ENCODE measurements around the gene OR6N1. TPM values are rescaled to one million over a fixed set of nuclear protein-coding genes. Genes with fewer than 3 reads are reported as not detected.

Gene OR6N1
- total and polyA plus RNA-seq, 9 of the 15 experiments (the other 6 are each of a cell fraction or from before 2014, with no cell fraction given): 0.01 to 0.07 TPM; not detected in 7

DNA sequence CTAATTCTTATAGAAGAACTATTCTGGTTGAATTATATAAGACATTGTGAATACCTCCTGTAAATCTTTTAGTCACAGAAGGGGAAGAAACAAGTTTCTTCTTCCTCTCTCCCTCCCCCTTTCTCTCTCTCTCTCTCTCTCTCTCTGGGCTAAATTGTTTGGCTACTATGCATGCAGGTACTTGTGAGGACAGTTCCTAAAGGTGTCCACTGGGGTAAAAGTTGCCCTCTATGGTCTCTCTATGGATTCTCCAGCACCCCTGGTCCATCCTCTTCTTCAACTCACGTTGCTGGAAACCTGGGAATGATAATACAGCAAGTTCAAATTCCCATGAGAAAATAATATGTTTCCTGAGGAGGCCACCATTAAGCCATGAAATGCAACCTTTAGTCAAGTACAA, 57.2 kb downstream of the OR6N1 start (continued):
- TF ChIP-seq E2F8 (IDR thresholded peaks at IDR 0.05; ENCODE audit: low read depth, partially characterized antibody) (no peak), NCOA2 (IDR thresholded peaks at IDR 0.05; ENCODE audit: partially characterized antibody in 2 of 2) (no peak)

Small RNA genes within 50 kb of the gene (small RNA-seq; reads per million reads assigned to genes)
- gene OR2AQ1P: not detected

Other genes with a start within 250 kb of the OR6N1 start
Only the 7 nearest of the 12 such genes appear.
- gene SPTA1, start 85.5 kb downstream of the OR6N1 start, total RNA-seq (2014; rRNA removed): 36.5 and 39.3 TPM in 2 replicates
- 62.1 and 65.2 TPM in 2 replicates for gene SPTA1, start 85.5 kb downstream of the OR6N1 start, total RNA-seq (2014; rRNA removed; fragmentation: Illumina TruSeq; extraction: Trizol)
- gene SPTA1, start 85.5 kb downstream of the OR6N1 start, total RNA-seq (2015; rRNA removed; fragmentation: Illumina TruSeq; extraction: Trizol): 45.5 and 48.5 TPM in 2 replicates
- 44.3 and 45.9 TPM in 2 replicates for gene SPTA1, start 85.5 kb downstream of the OR6N1 start, total RNA-seq (2021)
- 48.4 and 53.2 TPM in 2 replicates for gene SPTA1, start 85.5 kb downstream of the OR6N1 start, polyA plus RNA-seq (2011; rRNA removed)
- gene SPTA1, start 85.5 kb downstream of the OR6N1 start, polyA plus RNA-seq (2014; fragmentation: Illumina TruSeq; extraction: Trizol): 36.2 and 44.8 TPM in 2 replicates
- 10 to 100 TPM; 11.0 to 21.6 TPM for gene SPTA1, start 85.5 kb downstream of the OR6N1 start, polyA plus RNA-seq (2014; fragmentation: Nextera tagmentation; extraction: Ambion mirVana)
- 47.5 and 50.7 TPM in 2 replicates for gene SPTA1, start 85.5 kb downstream of the OR6N1 start, polyA plus RNA-seq (2014; rRNA removed)
- gene OR6K2, start 71.5 kb downstream of the OR6N1 start, total RNA-seq (2014; rRNA removed): not detected in 2 replicates
- gene OR6K2, start 71.5 kb downstream of the OR6N1 start, total RNA-seq (2014; rRNA removed; fragmentation: Illumina TruSeq; extraction: Trizol): not detected in 2 replicates
- gene OR6K2, start 71.5 kb downstream of the OR6N1 start, total RNA-seq (2015; rRNA removed; fragmentation: Illumina TruSeq; extraction: Trizol): not detected in 2 replicates
- gene OR6K2, start 71.5 kb downstream of the OR6N1 start, total RNA-seq (2021): not detected in 2 replicates
- gene OR6K2, start 71.5 kb downstream of the OR6N1 start, polyA plus RNA-seq (2011; rRNA removed): not detected in 2 replicates
- gene OR6K2, start 71.5 kb downstream of the OR6N1 start, polyA plus RNA-seq (2014; fragmentation: Illumina TruSeq; extraction: Trizol): not detected in 2 replicates
- gene OR6K2, start 71.5 kb downstream of the OR6N1 start, polyA plus RNA-seq (2014; fragmentation: Nextera tagmentation; extraction: Ambion mirVana): not detected
- not detected in 2 replicates for gene OR6K2, start 71.5 kb downstream of the OR6N1 start, polyA plus RNA-seq (2014; rRNA removed)
- not detected in 2 replicates for gene OR6K3, start 51.5 kb downstream of the OR6N1 start, total RNA-seq (2014; rRNA removed)
- not detected in 2 replicates for gene OR6K3, start 51.5 kb downstream of the OR6N1 start, total RNA-seq (2014; rRNA removed; fragmentation: Illumina TruSeq; extraction: Trizol)
- gene OR6K3, start 51.5 kb downstream of the OR6N1 start, total RNA-seq (2015; rRNA removed; fragmentation: Illumina TruSeq; extraction: Trizol): not detected in 2 replicates
- gene OR6K3, start 51.5 kb downstream of the OR6N1 start, total RNA-seq (2021): not detected in 2 replicates
- not detected in 2 replicates for gene OR6K3, start 51.5 kb downstream of the OR6N1 start, polyA plus RNA-seq (2011; rRNA removed)
- gene OR6K3, start 51.5 kb downstream of the OR6N1 start, polyA plus RNA-seq (2014; fragmentation: Illumina TruSeq; extraction: Trizol): not detected in 2 replicates
- gene OR6K3, start 51.5 kb downstream of the OR6N1 start, polyA plus RNA-seq (2014; fragmentation: Nextera tagmentation; extraction: Ambion mirVana): not detected
- gene OR6K3, start 51.5 kb downstream of the OR6N1 start, polyA plus RNA-seq (2014; rRNA removed): 0.20 TPM in 1 of 2 replicates, not detected in the other
- gene OR6K6, start 17.5 kb downstream of the OR6N1 start, total RNA-seq (2014; rRNA removed): not detected in 2 replicates
- not detected in 2 replicates for gene OR6K6, start 17.5 kb downstream of the OR6N1 start, total RNA-seq (2014; rRNA removed; fragmentation: Illumina TruSeq; extraction: Trizol)
- not detected in 2 replicates for gene OR6K6, start 17.5 kb downstream of the OR6N1 start, total RNA-seq (2015; rRNA removed; fragmentation: Illumina TruSeq; extraction: Trizol)
- not detected in 2 replicates for gene OR6K6, start 17.5 kb downstream of the OR6N1 start, total RNA-seq (2021)
- not detected in 2 replicates for gene OR6K6, start 17.5 kb downstream of the OR6N1 start, polyA plus RNA-seq (2011; rRNA removed)
- not detected in 2 replicates for gene OR6K6, start 17.5 kb downstream of the OR6N1 start, polyA plus RNA-seq (2014; fragmentation: Illumina TruSeq; extraction: Trizol)
- gene OR6K6, start 17.5 kb downstream of the OR6N1 start, polyA plus RNA-seq (2014; fragmentation: Nextera tagmentation; extraction: Ambion mirVana): not detected
- gene OR6K6, start 17.5 kb downstream of the OR6N1 start, polyA plus RNA-seq (2014; rRNA removed): not detected in 2 replicates
- gene OR6N2, start 9.0 kb upstream of the OR6N1 start, total RNA-seq (2014; rRNA removed): not detected in 2 replicates
- gene OR6N2, start 9.0 kb upstream of the OR6N1 start, total RNA-seq (2014; rRNA removed; fragmentation: Illumina TruSeq; extraction: Trizol): not detected in 2 replicates
- not detected in 2 replicates for gene OR6N2, start 9.0 kb upstream of the OR6N1 start, total RNA-seq (2015; rRNA removed; fragmentation: Illumina TruSeq; extraction: Trizol)
- gene OR6N2, start 9.0 kb upstream of the OR6N1 start, total RNA-seq (2021): not detected in 2 replicates
- gene OR6N2, start 9.0 kb upstream of the OR6N1 start, polyA plus RNA-seq (2011; rRNA removed): not detected in 2 replicates
- gene OR6N2, start 9.0 kb upstream of the OR6N1 start, polyA plus RNA-seq (2014; fragmentation: Illumina TruSeq; extraction: Trizol): not detected in 2 replicates
- not detected for gene OR6N2, start 9.0 kb upstream of the OR6N1 start, polyA plus RNA-seq (2014; fragmentation: Nextera tagmentation; extraction: Ambion mirVana)
- not detected in 2 replicates for gene OR6N2, start 9.0 kb upstream of the OR6N1 start, polyA plus RNA-seq (2014; rRNA removed)
- 0.09 TPM in 1 of 2 replicates, not detected in the other for gene MNDA, start 59.2 kb upstream of the OR6N1 start, total RNA-seq (2014; rRNA removed)
- 0.13 TPM in 1 of 2 replicates, not detected in the other for gene MNDA, start 59.2 kb upstream of the OR6N1 start, total RNA-seq (2014; rRNA removed; fragmentation: Illumina TruSeq; extraction: Trizol)
- 0.14 and 0.19 TPM in 2 replicates for gene MNDA, start 59.2 kb upstream of the OR6N1 start, total RNA-seq (2015; rRNA removed; fragmentation: Illumina TruSeq; extraction: Trizol)
- not detected in 2 replicates for gene MNDA, start 59.2 kb upstream of the OR6N1 start, total RNA-seq (2021)
- 0.07 TPM in 1 of 2 replicates, not detected in the other for gene MNDA, start 59.2 kb upstream of the OR6N1 start, polyA plus RNA-seq (2011; rRNA removed)
- 0.08 TPM in 1 of 2 replicates, not detected in the other for gene MNDA, start 59.2 kb upstream of the OR6N1 start, polyA plus RNA-seq (2014; fragmentation: Illumina TruSeq; extraction: Trizol)
- gene MNDA, start 59.2 kb upstream of the OR6N1 start, polyA plus RNA-seq (2014; fragmentation: Nextera tagmentation; extraction: Ambion mirVana): under 1 TPM in 1 of 2 experiments, not detected in 1; 0.08 TPM
- gene MNDA, start 59.2 kb upstream of the OR6N1 start, polyA plus RNA-seq (2014; rRNA removed): not detected in 2 replicates
- gene PYHIN1, start 159.4 kb upstream of the OR6N1 start, total RNA-seq (2014; rRNA removed): not detected in 2 replicates
- gene PYHIN1, start 159.4 kb upstream of the OR6N1 start, total RNA-seq (2014; rRNA removed; fragmentation: Illumina TruSeq; extraction: Trizol): not detected in 2 replicates
- gene PYHIN1, start 159.4 kb upstream of the OR6N1 start, total RNA-seq (2015; rRNA removed; fragmentation: Illumina TruSeq; extraction: Trizol): not detected in 2 replicates
- gene PYHIN1, start 159.4 kb upstream of the OR6N1 start, total RNA-seq (2021): not detected in 2 replicates
- not detected in 2 replicates for gene PYHIN1, start 159.4 kb upstream of the OR6N1 start, polyA plus RNA-seq (2011; rRNA removed)
- not detected in 2 replicates for gene PYHIN1, start 159.4 kb upstream of the OR6N1 start, polyA plus RNA-seq (2014; fragmentation: Illumina TruSeq; extraction: Trizol)
- not detected for gene PYHIN1, start 159.4 kb upstream of the OR6N1 start, polyA plus RNA-seq (2014; fragmentation: Nextera tagmentation; extraction: Ambion mirVana)
- not detected in 2 replicates for gene PYHIN1, start 159.4 kb upstream of the OR6N1 start, polyA plus RNA-seq (2014; rRNA removed)

Data from K562 (cell line).